Fibroblast of villous mesenchyme (primary cell): ENCODE results near the gene MXD3. TPM values are rescaled to one million over a fixed set of nuclear protein-coding genes. Genes with fewer than 3 reads are reported as not detected.

Experiments
- DNase-seq: peaks from one replicate; pipeline ENCODE4 v3.0.0-alpha.2; 2010; ENCODE audit warnings: low read depth
- H3K4me3 ChIP-seq: 2 replicates; pipeline ENCODE4 v1.5.1; 2011; ENCODE audit warnings: low read depth, mild to moderate bottlenecking, low read length
- total RNA-seq: library from RNA; depleted of rRNA; stranded (reverse); fragments of >200 nt; gene quantifications from 2 replicates; pipeline ENCODE4 v1.2.3, GENCODE V29; 2012
- TF ChIP-seq, protein P1 (sequence below): IDR thresholded peaks from 2 replicates; pipeline ENCODE4 v1.5.1; 2012; ENCODE audit warnings: low read depth, mild to moderate bottlenecking, low read length; ENCODE audit not compliant: insufficient read depth

The MXD3 gene
- total RNA-seq, 1 donor: 9.1 TPM

DNA sequence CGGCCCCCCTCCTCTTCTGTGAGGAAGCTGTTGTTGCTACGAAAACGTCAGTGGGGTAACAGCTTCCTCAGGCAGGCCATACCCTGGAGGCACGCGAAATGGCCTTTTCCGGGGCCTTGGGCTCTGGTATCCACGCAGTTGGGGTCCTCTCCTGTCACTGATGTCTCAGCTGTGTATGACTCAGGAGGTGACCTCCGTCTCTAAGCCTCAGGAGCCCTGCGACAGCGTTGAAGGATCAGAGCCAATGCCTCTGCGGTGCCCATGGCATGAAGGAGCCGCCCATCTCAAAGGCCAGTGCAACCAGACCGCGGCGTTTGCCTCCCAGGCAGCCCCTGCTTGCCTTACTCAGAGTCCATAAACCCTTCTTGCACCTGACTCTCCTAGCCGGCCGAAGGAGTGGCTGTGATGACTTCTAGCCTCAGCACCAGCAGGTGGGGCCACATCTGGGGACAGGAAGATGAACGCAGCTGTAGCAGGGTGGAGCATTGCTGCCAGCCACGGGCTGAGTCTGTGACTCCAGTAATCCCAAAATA is 1.0 kb upstream of the MXD3 start:
- H3K4me3 ChIP-seq: peak overlapping the region; percentile 48
- TF ChIP-seq, protein P1, sequence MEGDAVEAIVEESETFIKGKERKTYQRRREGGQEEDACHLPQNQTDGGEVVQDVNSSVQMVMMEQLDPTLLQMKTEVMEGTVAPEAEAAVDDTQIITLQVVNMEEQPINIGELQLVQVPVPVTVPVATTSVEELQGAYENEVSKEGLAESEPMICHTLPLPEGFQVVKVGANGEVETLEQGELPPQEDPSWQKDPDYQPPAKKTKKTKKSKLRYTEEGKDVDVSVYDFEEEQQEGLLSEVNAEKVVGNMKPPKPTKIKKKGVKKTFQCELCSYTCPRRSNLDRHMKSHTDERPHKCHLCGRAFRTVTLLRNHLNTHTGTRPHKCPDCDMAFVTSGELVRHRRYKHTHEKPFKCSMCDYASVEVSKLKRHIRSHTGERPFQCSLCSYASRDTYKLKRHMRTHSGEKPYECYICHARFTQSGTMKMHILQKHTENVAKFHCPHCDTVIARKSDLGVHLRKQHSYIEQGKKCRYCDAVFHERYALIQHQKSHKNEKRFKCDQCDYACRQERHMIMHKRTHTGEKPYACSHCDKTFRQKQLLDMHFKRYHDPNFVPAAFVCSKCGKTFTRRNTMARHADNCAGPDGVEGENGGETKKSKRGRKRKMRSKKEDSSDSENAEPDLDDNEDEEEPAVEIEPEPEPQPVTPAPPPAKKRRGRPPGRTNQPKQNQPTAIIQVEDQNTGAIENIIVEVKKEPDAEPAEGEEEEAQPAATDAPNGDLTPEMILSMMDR: no peak
- no peak for DNase-seq

DNA sequence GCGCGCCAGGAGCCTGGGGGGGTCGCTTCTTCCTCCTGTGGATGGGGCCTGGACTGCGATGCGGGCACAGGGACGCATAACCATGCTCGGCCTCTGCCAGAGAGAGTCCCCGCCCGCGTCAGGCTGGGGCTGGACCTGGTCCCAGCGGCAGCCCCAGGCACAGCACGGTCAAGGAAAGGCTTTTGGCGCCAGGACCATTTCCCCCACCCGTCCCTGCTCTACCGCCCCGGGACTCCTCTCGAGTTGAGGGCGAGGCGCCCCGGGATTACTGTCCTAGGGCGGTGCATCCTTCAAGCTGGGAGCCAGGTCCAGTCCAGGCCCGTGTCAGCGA is 341 bp downstream of the MXD3 start:
- no peak for DNase-seq
- TF ChIP-seq, protein P1: no peak
- H3K4me3 ChIP-seq: peak overlapping the region; percentile 64

DNA sequence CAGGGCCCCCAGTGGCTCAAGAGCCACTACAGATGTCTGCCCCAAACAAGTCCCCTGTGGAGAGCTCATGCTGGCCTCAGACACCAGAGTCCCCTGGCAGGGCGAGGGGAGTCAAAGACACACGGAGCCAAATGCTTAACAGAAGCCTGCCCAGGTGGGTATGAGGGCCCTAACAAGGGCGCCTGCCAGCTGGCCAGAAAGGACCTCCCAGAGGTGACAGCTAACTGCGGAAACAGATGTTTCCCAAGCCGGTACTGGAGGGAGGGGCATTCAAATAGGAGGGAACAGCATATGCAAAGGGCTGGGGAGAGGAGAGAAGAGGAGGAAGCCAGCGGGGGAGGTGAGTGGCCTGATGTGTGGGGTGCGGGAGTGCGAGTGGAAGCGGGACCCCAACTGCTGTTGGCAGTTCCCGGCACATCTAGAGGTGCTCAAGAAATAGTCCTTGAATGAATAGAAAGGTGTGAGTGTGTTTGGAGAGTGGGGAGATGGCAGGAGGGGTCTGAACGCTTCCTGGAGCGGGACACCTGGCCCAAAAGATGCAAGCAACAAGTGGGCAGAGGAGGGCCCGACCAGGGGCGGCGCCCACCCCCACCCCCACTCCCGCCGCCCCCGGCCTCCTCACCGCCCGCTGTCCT is 824 bp downstream of the MXD3 start:
- H3K4me3 ChIP-seq: peak overlapping the region; percentile 64
- TF ChIP-seq, protein P1: no peak
- no peak for DNase-seq

DNA sequence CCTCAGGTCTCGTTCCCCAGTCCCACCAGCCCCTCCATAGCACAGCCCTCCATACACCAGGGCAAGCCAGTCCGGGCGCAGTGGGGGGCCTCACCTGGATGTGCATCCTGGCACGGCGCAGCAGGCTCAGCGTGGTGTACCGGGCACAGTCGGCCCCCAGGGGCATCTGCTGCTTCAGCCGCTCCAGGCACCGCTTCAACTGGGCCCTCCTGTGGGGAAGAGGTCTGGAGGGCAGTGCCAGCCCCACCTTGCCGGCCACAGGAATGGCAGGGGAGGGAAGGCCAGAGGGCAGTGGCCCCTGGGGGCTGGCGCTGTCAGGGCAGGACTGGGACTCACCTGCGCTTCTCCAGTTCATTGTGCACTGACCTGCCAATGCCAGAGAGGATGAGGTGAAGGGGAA is 1.4 kb downstream of the MXD3 start:
- no peak for DNase-seq
- TF ChIP-seq, protein P1: no peak
- peak overlapping the region; percentile 64 for H3K4me3 ChIP-seq

DNA sequence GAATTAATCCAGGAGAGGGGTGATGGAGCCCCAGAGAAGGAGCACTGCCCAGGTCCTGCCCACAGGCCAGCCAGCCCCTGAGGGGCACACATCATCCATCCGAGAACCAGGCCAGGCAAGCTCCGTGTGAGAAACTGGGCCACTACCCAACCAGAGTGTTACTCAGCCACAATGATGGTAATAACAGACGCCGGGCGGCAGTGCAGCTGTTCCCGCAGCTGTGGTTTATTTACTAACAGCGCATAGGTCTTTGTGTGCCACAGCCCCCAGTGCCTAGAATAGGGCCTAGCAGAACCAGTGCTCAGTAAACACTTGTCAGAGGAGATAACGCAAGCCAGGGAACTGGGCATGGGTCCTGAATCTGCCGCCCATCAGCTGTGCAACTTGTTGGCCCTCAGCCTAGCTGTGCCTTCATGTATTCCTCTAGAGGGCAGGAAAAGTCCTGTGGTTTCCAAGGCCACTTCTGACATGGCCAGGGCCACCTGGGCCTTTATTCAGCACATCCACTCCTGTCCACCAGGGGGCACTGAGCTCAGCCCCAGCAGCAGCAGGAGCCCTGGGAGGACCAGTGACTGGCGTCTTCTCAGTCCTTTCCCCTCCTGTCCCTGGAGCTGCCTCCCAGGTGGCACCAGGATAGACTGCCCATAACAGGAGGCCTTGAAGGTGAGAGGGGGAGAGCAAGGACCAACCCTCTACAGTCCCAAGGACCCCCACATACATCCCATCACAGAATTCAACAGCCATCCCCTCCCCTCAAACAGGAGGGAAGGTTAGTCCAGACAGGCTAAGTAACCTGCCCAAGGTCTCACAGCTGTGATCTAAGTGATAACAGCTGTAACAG is 2.1 kb downstream of the MXD3 start:
- peak; percentile 69 for DNase-seq
- TF ChIP-seq, protein P1: peak; percentile 92
- no peak overlapping the region for H3K4me3 ChIP-seq

DNA sequence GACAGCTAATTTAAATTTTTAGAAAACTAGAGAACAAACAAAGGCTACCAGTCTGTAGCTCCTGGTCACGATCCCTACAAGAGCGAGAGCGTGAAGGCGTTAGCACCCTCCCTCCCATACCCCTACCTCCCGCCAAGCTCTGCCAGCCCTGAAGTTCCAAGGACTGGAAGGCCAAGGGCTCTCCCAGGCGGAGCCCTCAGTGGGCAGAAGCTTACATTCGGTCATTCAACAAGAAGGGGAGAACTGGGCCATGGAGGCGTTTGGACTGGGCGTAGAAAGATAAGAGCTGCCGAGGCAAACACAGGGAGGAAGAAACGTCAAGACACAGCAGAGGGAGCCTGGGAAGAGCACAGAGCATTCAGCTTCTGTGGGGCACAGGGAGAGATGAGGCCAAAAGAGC is 3.0 kb downstream of the MXD3 start:
- H3K4me3 ChIP-seq: no peak overlapping the region
- TF ChIP-seq, protein P1: no peak
- no peak for DNase-seq
